Gastrocnemius medialis (tissue), 4 donors: ENCODE results near the gene RCN2.

Experiments
- CTCF ChIP-seq, 5 experiments: fragments of 450-650 bp in 3 of 5; fragments of 200-600 bp in 2 of 5; sonication (generic) in 2 of 5; IDR thresholded peaks in 4 of 5; conservative IDR thresholded peaks in 1 of 5; 1 replicate in 4 of 5; 2 replicates in 1 of 5; pipeline ENCODE4 v1.5.1; 2016 to 2019; ENCODE audit warnings: antibody characterized with exemption in 5 of 5, mild to moderate bottlenecking in 3 of 5, moderate library complexity in 3 of 5
- POLR2A ChIP-seq, 2 donors: fragments of 450-650 bp; IDR thresholded peaks; one replicate each; pipeline ENCODE4 v1.6.1; 2017; ENCODE audit warnings: antibody characterized with exemption in 2 of 2, mild to moderate bottlenecking in 2 of 2, moderate library complexity in 2 of 2

- TF ChIP-seq CTCF (IDR thresholded peaks at IDR 0.05 in 4 of 5, conservative IDR thresholded peaks at IDR 0.05 in 1 of 5) (no peak), POLR2A (IDR thresholded peaks at IDR 0.05) (no peak)
These were observed 37.4 kb upstream of the RCN2 start for GRCh38 chr15:76894174-76894573.
